IPS-NIHi11 (cell line): ENCODE measurements around the gene KCNJ12.
"Not testable (repeated sequence)": the region's sequence is repeated elsewhere in the genome, so short reads cannot be mapped to it uniquely, and the experiment has no call there.

Experiments
- DNase-seq: peaks from one replicate; pipeline ENCODE4 v3.0.0; 2012; ENCODE audit warnings: mixed read lengths, low spot score

KCNJ12 gene

GRCh38 chr17:21422311-21423189 lies 46.4 kb downstream of the KCNJ12 start:
- not testable (repeated sequence) for DNase-seq

- DNase-seq = not testable (repeated sequence)
Observed at GRCh38 chr17:21423190-21423493, 47.0 kb downstream of the KCNJ12 start.

GRCh38 chr17:21424697-21425096 lies 48.5 kb downstream of the KCNJ12 start:
- DNase-seq = not testable (repeated sequence)

- DNase-seq = no peak
Observed at GRCh38 chr17:21425321-21425720, 49.2 kb downstream of the KCNJ12 start.

GRCh38 chr17:21425736-21426135 lies 49.6 kb downstream of the KCNJ12 start:
- DNase-seq = no peak

GRCh38 chr17:21426246-21426645 lies 50.1 kb downstream of the KCNJ12 start:
- DNase-seq = not testable (repeated sequence)

- DNase-seq = not testable (repeated sequence)
Observed at GRCh38 chr17:21426876-21427275, 50.7 kb downstream of the KCNJ12 start.

- DNase-seq = not testable (repeated sequence)
Observed at GRCh38 chr17:21427727-21428126, 51.6 kb downstream of the KCNJ12 start.

- DNase-seq = not testable (repeated sequence)
Observed at GRCh38 chr17:21428752-21429424, 52.7 kb downstream of the KCNJ12 start.

GRCh38 chr17:21429921-21430628 lies 53.9 kb downstream of the KCNJ12 start:
- not testable (repeated sequence) for DNase-seq

GRCh38 chr17:21433971-21434370 lies 57.8 kb downstream of the KCNJ12 start:
- not testable (repeated sequence) for DNase-seq

GRCh38 chr17:21434976-21435375 lies 58.8 kb downstream of the KCNJ12 start:
- DNase-seq = not testable (repeated sequence)

- not testable (repeated sequence) for DNase-seq
Observed at GRCh38 chr17:21436481-21436880, 60.3 kb downstream of the KCNJ12 start.

GRCh38 chr17:21436883-21437836 lies 61.0 kb downstream of the KCNJ12 start:
- DNase-seq = not testable (repeated sequence)

- not testable (repeated sequence) for DNase-seq
Observed at GRCh38 chr17:21438316-21439014, 62.3 kb downstream of the KCNJ12 start.

- DNase-seq = not testable (repeated sequence)
Observed at GRCh38 chr17:21439015-21439336, 62.8 kb downstream of the KCNJ12 start.

GRCh38 chr17:21445091-21445650 lies 69.0 kb downstream of the KCNJ12 start:
- DNase-seq = no peak

- not testable (repeated sequence) for DNase-seq
Observed at GRCh38 chr17:21447552-21447951, 71.4 kb downstream of the KCNJ12 start.

- DNase-seq = not testable (repeated sequence)
Observed at GRCh38 chr17:21449891-21450290, 73.7 kb downstream of the KCNJ12 start.

GRCh38 chr17:21451975-21452374 lies 75.8 kb downstream of the KCNJ12 start:
- no peak for DNase-seq
